Right lobe of liver (tissue), 4 donors: Measurements from ENCODE around the gene FAM120AOS.

Experiments used
- POLR2A ChIP-seq: fragments of 450-650 bp; IDR thresholded peaks from one replicate; pipeline ENCODE4 v1.6.1; 2017; ENCODE audit warnings: antibody characterized with exemption, mild to moderate bottlenecking
- TF ChIP-seq, protein P1 (sequence below), 4 donors: fragments of 200-600 bp in 3 of 4; fragments of 450-650 bp in 1 of 4; IDR thresholded peaks; one replicate each; pipeline versions ENCODE4 v1.5.1 to v1.8.0; 2016 to 2022; ENCODE audit warnings: antibody characterized with exemption in 4 of 4, mild to moderate bottlenecking in 2 of 4
- donor health status: DM: no; HTN: no; CAD: no.
- donor health status: DM: no; HTN: no; CAD: no.
- donor health status: DM: no; HTN: yes; CAD: no.

DNA sequence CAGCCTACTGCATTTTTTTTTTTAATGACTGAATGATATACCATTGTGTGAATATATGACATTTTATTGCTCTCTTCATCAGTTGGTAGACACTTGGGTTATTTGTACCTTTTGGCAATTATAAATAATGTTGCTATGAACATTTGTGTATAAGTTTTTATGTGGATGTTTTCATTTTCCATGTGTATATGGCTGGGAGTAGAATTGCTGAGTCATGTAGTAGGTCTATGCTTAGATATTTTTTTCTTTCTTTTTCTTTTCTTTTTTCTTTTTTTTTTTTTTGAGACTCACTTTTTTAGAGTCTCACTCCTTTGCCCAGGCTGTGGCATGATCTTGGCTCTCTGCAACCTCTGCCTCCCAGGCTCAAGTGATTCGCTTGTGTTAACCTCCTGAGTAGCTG lies 32.9 kb upstream of the FAM120AOS start:
- TF ChIP-seq POLR2A = no peak
- TF ChIP-seq, protein P1, sequence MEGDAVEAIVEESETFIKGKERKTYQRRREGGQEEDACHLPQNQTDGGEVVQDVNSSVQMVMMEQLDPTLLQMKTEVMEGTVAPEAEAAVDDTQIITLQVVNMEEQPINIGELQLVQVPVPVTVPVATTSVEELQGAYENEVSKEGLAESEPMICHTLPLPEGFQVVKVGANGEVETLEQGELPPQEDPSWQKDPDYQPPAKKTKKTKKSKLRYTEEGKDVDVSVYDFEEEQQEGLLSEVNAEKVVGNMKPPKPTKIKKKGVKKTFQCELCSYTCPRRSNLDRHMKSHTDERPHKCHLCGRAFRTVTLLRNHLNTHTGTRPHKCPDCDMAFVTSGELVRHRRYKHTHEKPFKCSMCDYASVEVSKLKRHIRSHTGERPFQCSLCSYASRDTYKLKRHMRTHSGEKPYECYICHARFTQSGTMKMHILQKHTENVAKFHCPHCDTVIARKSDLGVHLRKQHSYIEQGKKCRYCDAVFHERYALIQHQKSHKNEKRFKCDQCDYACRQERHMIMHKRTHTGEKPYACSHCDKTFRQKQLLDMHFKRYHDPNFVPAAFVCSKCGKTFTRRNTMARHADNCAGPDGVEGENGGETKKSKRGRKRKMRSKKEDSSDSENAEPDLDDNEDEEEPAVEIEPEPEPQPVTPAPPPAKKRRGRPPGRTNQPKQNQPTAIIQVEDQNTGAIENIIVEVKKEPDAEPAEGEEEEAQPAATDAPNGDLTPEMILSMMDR (IDR thresholded peaks at IDR 0.05) = no peak
